A673 (cell line): ENCODE data around the gene FBXO34. TPM values are rescaled to one million over a fixed set of nuclear protein-coding genes. Genes with fewer than 3 reads are reported as not detected.
"Not testable (repeated sequence)": the region's sequence is repeated elsewhere in the genome, so short reads cannot be mapped to it uniquely, and the experiment has no call there.

Experiments
- BruUV-seq: library from RNA; stranded (reverse); fragments of 400-500 nt; replicated peaks from 2 replicates; lab custom pipeline; 2021; lab: Mats Ljungman, UMichigan
- CTCF ChIA-PET: fragments of 300-600 bp; sonication (Branson Sonifier 250); formaldehyde crosslinking; loops from one replicate; lab custom pipeline; 2022; ENCODE audit warnings: antibody characterized with exemption; lab: Charles Lee
- POLR2A ChIA-PET: fragments of 300-600 bp; sonication (Branson Sonifier 250); formaldehyde crosslinking; loops from one replicate; lab custom pipeline; 2022; ENCODE audit warnings: antibody characterized with exemption; ENCODE audit not compliant: low non-redundant PET; lab: Charles Lee
- DNase-seq: peaks from one replicate; pipeline ENCODE4 v3.0.0-alpha.2; 2015; ENCODE audit warnings: low spot score
- H3K27ac ChIP-seq: fragments of 200-600 bp; sonication (generic); 2 replicates; pipeline ENCODE4 v1.5.1; 2016; ENCODE audit warnings: mixed run types, low read depth, mild to moderate bottlenecking, mixed read lengths, antibody characterized with exemption, low read length; ENCODE audit not compliant: poor library complexity, severe bottlenecking
- H3K27me3 ChIP-seq: fragments of 200-600 bp; sonication (generic); replicated peaks from 2 replicates; pipeline ENCODE4 v1.6.1; 2017; ENCODE audit warnings: mixed run types, low read depth, mild to moderate bottlenecking, mixed read lengths, antibody characterized with exemption, low read length; ENCODE audit not compliant: insufficient read depth, poor library complexity
- H3K36me3 ChIP-seq: fragments of 200-600 bp; sonication (generic); 2 replicates; pipeline ENCODE4 v1.6.1; 2016; ENCODE audit warnings: mixed run types, mild to moderate bottlenecking, mixed read lengths, antibody characterized with exemption, low read length; ENCODE audit not compliant: insufficient read depth, poor library complexity, severe bottlenecking
- H3K4me1 ChIP-seq: fragments of 200-600 bp; sonication (generic); 2 replicates; pipeline ENCODE4 v1.6.1; 2017; ENCODE audit warnings: mixed run types, mild to moderate bottlenecking, mixed read lengths, antibody characterized with exemption, low read length; ENCODE audit not compliant: insufficient read depth, poor library complexity, severe bottlenecking
- H3K4me3 ChIP-seq: fragments of 200-600 bp; sonication (generic); 2 replicates; pipeline ENCODE4 v1.5.1; 2016; ENCODE audit warnings: low read depth, mixed run types, mild to moderate bottlenecking, mixed read lengths, low read length; ENCODE audit not compliant: poor library complexity, severe bottlenecking
- H3K9me3 ChIP-seq: fragments of 200-600 bp; sonication (generic); 2 replicates; pipeline ENCODE4 v1.6.1; 2016; ENCODE audit warnings: mixed run types, low read depth, mild to moderate bottlenecking, mixed read lengths, antibody characterized with exemption, low read length; ENCODE audit not compliant: poor library complexity, severe bottlenecking
- CTCF ChIP-seq: fragments of 300-800, 200-600 bp; sonication (generic); conservative IDR thresholded peaks from 2 replicates; pipeline ENCODE4 v1.5.1; 2017; ENCODE audit warnings: low read depth, mild to moderate bottlenecking, antibody characterized with exemption, low read length, moderate library complexity, mixed read lengths
- EZH2 ChIP-seq: fragments of 200-600 bp; sonication (generic); IDR thresholded peaks from 2 replicates; pipeline ENCODE4 v1.6.1; 2017; ENCODE audit warnings: borderline replicate concordance, low read depth, mild to moderate bottlenecking, mixed read lengths, antibody characterized with exemption, low read length; ENCODE audit not compliant: poor library complexity, severe bottlenecking
- intact Hi-C: fragments of 100-400 bp; cut with micrococcal nuclease; formaldehyde crosslinking; loops from one replicate; pipeline ENCODE4 v1.10.0; 2022; ENCODE audit not compliant: unreplicated experiment
- total RNA-seq: library from RNA; stranded (reverse); gene quantifications from 2 replicates; pipeline ENCODE4 v1.2.3, GENCODE V29; 2021

The FBXO34 gene
- total RNA-seq, 1 experiment from 2014 or later: 20.9 TPM

GRCh38 chr14:55306938-55307589, 35.8 kb downstream of the FBXO34 start:
- H3K4me3 ChIP-seq: no peak overlapping the region
- H3K4me1 ChIP-seq: peaks cover 22% of the 10 kb centered on the region
- H3K27ac ChIP-seq: no peak overlapping the region
- BruUV-seq: no TSS peak
- no peaks in the 10 kb centered on the region for H3K27me3 ChIP-seq
- no peak for TF ChIP-seq CTCF
- TF ChIP-seq EZH2: no peak
- intact Hi-C loops: no loop called here
- no peaks in the 10 kb centered on the region for H3K36me3 ChIP-seq
- ChIA-PET CTCF (no interaction called here), POLR2A (no interaction called here)
- peaks cover 12% of the 10 kb centered on the region for H3K9me3 ChIP-seq
- no peak for DNase-seq

- CTCF ChIA-PET: no interaction called here
- no peaks in the 10 kb centered on the region for H3K36me3 ChIP-seq
- no peak for TF ChIP-seq CTCF
- TF ChIP-seq EZH2: no peak
Measured at GRCh38 chr14:55309154-55309553, 37.9 kb downstream of the FBXO34 start.

GRCh38 chr14:55309761-55310365, 38.6 kb downstream of the FBXO34 start:
- H3K27ac ChIP-seq: no peak overlapping the region

More at GRCh38 chr14:55309154-55309553, 37.9 kb downstream of the FBXO34 start:
- DNase-seq: no peak
- H3K27me3 ChIP-seq: no peaks in the 10 kb centered on the region
- peaks cover 28% of the 10 kb centered on the region for H3K9me3 ChIP-seq
- intact Hi-C loops: no loop called here
- POLR2A ChIA-PET: no interaction called here
- no peak overlapping the region for H3K4me3 ChIP-seq
- BruUV-seq: no TSS peak
- H3K27ac ChIP-seq: no peak overlapping the region
- peaks cover 3% of the 10 kb centered on the region for H3K4me1 ChIP-seq

GRCh38 chr14:55312379-55313030, 41.3 kb downstream of the FBXO34 start:
- H3K27ac ChIP-seq, POLR2A ChIA-PET, H3K36me3 ChIP-seq, DNase-seq, H3K4me1 ChIP-seq, CTCF ChIA-PET, BruUV-seq, intact Hi-C loops, H3K4me3 ChIP-seq, H3K27me3 ChIP-seq: not testable (repeated sequence)
- H3K9me3 ChIP-seq: peaks cover 28% of the 10 kb centered on the region

More at GRCh38 chr14:55309761-55310365, 38.6 kb downstream of the FBXO34 start:
- BruUV-seq: no TSS peak
- DNase-seq: peak; percentile 15
- Histone ChIP-seq H3K4me3 (no peak overlapping the region), H3K9me3 (peaks cover 28% of the 10 kb centered on the region), H3K27me3 (no peaks in the 10 kb centered on the region), H3K36me3 (no peaks in the 10 kb centered on the region), H3K4me1 (peaks cover 3% of the 10 kb centered on the region)
- POLR2A ChIA-PET: interaction anchor here (0.8 kb wide), 1 partner anchor 44 kb away, joined by 3 read pairs; no protein-coding TSS in a partner anchor
- CTCF ChIA-PET: no interaction called here
- intact Hi-C loops: no loop called here
- TF ChIP-seq CTCF: no peak
- no peak for TF ChIP-seq EZH2
